OCI-LY3 (cell line): ENCODE results near the gene IQCF5.

ENCODE experiments used
- CTCF ChIP-seq: fragments of 200-600, 300-600 bp; sonication (generic); IDR thresholded peaks from 2 replicates; pipeline ENCODE4 v1.5.1; 2014; ENCODE audit warnings: antibody characterized with exemption, low read length, low read depth
- EZH2phosphoT487 ChIP-seq: fragments of 200-600 bp; shearing (Covaris generic); IDR thresholded peaks from 2 replicates; pipeline ENCODE4 v1.6.1; 2018; ENCODE audit warnings: antibody characterized with exemption, mixed run types, low read depth

- TF ChIP-seq CTCF (no peak), EZH2phosphoT487 (no peak)
These were observed 30.3 kb downstream of the IQCF5 start for GRCh38 chr3:51845129-51845528.
